HG03460 (cell line): Measurements from ENCODE around the gene ADAMTS17.

Experiments
- ATAC-seq: cut with Tn5 transposase; IDR thresholded peaks from one replicate; pipeline ENCODE4 v1.9.1; 2021; ENCODE audit not compliant: unreplicated experiment

The ADAMTS17 gene

DNA sequence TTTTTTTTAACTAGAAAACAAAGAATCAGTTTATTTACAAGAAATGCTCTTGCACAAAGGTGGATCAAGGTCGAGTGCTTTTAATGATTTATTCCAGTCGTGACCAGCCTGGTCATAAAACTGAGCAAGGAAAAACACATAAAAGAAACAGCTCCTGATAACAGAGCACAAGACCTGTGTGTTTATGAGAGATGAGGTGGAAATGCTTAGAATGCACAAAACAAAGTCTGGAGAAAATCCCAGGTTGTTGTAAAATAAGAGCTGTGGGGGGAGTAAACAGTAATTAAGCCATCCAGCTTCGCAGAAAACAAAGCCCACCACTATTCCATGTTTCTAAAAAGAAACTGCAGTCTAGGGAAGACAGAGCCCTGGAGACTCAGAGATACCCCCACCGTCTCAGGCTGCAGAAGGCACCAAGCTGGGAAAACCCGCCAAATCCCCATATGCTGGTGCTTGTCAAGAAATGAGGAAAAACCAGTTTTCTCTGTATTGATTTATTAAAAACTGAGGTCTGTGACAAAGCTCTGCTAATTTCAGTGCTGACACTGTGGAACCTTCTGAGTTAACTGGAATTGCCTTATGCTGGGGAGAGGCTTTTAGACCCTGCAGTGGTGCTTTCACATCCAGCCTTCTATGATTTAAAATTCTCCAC is 139.3 kb downstream of the ADAMTS17 start:
- ATAC-seq: no peak

DNA sequence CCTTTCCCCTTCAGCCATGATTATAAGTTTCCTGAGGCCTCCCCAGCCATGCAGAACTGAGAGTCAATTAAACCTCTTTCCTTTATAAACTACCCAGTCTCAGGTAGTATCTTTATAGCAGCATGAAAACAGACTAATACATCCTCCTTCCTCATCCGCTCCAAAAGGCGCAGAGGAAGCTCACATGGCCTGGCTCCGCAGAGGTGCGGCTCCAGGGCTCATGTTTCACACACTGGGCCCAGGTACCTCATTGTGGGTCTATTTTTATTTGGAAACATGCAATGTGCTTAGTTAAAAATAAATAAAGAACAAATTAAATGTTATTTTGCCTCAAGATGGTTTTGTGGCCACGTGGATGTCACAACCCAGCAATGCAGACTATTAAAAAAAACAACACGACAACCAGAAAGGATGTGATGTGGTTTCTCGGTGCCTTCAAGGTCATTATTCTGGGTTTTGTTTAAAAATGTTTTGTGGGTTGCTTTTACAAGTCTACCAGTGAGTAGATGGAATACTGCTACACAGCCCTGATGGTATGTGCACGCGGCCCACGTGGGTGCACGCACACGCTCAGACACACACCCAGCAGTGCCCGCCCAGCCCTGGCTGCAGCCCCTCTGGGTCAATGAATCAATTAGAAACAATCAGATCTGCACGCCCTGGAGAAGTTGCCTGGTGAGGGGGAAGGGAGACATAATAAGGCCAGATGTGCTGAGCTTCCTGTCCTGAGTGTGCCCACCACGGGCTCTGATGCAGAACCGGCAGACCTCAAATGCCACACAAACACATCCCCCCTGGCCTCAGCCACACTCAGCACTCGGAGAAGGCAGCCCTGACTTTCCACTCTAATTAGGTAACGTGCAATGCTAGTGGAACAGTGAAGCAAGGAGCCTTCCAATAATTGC is 140.1 kb downstream of the ADAMTS17 start:
- no peak for ATAC-seq

DNA sequence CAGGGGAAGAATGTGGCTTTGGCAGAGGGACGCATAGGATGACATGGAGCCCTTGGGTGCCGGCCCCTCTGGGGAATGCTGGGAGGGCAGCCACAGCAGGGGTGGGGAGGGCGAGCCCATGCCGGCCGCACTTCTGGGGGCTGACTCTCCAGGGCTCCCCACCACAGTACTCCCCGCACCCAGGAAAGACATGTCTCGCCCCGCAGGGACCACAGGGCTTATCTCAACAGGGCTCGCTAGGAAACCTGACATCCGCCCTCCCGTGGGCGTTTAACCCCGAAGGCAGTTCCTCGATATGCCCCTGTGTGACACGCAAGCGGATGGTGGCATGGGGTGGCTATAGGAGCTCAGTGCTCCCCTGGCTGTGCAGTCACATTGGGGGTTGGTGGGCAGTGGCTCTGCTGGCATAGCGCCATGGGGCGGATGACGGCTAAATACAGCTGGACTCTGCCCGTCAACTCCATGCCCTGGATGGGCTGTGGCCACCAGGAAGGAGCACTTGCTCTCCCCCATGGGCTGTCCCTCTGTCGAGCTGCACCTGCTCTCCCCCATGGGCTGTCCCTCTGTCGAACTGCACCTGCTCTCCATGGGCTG is 141.4 kb downstream of the ADAMTS17 start:
- ATAC-seq: no peak

DNA sequence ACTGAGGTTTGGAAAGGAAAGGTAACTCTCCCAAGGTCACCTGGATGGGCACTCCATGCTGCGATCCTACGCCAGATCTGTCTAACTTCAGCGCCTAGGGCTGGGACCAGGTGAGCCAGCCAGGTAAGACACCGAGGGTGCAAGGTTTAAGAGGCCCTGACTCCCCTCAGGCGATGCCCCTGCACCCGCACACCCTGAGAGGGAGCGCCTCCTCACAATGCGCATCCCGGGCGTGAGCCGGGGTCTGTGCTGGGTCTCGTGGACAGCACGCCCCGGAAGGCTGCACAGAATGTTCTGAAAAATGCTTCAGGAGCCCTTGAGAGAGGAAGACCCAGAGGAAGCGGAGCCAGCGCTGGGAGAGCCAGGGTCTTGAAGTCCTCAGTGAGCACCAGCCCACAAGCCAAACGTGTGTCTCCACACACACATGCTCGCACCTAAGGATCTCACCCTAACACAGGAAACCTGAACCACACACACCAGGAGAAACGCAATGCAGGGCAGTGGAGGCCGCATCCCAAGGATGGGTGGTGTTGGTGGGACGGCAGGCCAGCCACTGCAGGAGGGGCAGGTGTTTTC is 142.0 kb downstream of the ADAMTS17 start:
- no peak for ATAC-seq

DNA sequence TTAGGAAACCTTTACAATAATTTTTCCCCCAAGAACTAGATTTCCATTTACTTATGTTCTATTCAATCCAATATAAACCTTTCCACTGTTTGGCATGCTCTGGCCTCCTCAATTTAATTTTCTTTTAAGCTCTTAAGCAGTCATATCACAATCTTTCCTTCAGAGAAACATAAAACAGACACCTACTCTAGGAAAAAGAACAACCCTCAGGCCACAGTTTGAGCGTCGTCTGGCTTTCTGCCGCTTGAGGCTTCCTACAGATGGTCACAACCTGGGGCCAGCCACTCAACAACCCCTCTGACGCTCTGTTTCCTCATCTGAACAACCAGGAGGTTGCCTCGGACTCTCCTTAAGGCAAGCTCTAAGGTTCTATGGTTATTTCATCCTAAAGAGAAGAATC is 143.3 kb downstream of the ADAMTS17 start:
- no peak for ATAC-seq

DNA sequence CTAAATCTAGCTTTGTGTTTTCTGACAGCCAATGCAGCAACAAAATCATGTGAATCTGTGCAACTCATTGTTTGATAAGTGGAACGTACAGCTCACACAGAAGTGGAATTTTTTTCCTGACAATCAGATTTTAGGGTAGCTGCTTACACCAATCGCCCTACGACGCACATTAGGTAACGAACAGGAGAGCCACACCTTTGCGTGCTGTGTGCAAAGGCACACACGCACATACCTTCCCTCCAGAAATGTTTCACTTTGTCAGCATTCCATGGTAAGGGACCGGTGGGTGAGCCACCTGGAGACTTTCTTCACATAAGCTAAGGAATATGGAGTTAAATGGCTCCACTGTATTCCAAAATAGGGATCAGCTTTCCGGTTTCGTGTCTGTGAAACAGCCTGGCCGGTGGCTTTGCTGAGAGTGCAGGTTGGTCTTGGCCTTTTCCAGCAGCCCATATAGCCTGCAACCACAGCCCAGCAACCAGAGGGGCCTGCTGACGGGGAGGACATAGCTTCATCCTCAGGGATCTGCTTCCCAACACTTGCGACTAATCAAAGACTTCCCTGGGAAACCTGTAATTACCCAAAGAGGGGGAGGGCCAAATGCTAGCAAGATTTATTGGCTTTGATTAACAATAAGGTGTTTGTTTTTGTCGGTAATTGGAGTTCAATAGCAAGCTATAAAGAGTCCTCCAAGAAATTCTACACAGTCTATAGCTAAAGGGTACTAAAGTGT is 145.3 kb downstream of the ADAMTS17 start:
- no peak for ATAC-seq

DNA sequence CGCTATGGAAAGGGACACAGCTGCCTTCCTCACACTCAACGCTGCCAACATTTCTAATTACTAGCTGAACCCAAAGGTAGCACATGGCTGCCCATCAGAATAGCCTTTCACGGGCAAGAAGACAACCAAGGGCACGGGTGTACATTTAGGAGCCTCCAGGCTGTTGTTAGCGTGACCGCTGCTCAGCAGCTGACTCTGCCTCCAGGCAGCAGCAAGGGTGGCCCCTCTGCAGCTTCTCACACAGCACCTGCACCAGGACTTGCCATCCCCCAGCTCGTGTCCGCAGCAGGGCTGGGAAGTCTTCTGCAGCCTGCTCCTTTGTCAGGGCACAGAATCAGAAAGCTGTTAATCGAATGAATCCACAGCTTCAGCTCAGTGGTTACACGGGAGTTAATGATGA is 146.8 kb downstream of the ADAMTS17 start:
- ATAC-seq: no peak

DNA sequence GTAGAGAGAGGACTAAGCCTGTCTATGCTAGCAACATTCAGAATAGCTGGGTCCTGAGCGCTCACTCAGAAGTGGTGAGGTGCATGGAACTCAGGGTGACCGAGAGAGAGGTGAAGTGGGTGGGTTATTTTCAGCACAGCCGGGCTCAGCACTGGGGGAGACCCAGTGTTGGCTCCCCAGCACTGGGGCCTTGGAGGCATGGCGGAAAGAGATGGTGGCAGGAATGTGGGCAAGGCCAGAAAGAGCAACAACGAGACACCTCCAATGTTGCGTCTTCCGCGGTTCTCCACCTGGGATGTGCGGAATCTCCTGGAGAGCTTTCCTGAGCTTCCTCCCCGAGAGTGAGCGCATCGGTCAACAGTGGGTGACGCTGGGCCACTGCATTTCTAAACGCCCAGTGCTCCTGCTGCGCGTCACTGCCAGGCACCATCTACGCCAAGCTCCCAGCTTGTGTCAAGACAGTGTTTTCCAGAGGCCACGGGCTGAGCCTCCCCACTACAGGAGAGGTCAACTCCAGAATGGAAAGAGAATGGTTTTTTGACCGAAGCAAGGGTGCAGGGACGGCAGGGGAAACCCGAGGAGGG is 148.4 kb downstream of the ADAMTS17 start:
- ATAC-seq: no peak

DNA sequence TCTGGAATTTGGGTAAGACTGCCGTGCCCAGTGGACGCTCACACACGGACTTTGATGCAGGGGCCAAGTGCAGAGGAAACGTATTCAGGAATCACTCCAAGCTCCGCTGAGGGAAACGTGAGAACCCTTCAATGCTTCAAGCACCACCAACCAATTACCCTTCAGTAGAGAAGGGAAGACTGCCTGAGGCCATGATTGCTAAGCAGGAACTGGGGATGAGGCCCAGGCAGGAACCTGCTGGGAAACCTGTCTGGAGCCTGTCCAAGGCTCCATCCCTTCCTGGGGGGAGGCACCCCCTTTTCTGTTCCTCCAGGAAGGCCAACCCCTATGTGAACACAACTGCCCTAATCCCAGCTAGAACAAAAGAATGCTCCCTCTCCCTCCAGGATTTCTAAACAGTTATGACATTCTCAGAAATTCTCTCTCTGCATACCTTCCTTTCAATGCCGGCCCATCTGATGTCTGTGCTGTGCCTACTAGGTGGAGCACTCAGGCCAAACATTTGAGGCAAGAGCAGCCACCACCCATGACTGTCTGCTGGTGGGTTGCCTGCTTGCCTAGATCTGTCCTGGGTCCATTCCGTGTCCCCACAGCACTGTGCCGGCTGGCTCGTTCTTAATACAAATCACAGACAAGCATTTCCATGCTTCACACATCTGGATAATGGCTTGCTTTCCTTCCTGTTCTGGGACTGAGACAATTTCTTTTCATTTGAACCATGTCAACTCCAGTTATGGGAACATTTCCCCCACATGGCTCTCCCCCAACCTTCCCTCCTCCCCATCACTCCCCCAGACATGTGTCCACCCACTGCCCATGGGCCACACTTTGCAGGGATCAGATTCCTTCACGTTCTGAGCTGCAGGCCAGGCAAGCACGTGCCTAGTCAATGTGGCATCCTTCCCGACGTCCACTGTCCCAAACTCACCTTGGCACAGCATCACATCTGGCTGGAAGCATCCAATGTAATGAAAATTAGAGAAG is 149.4 kb downstream of the ADAMTS17 start:
- ATAC-seq: no peak

DNA sequence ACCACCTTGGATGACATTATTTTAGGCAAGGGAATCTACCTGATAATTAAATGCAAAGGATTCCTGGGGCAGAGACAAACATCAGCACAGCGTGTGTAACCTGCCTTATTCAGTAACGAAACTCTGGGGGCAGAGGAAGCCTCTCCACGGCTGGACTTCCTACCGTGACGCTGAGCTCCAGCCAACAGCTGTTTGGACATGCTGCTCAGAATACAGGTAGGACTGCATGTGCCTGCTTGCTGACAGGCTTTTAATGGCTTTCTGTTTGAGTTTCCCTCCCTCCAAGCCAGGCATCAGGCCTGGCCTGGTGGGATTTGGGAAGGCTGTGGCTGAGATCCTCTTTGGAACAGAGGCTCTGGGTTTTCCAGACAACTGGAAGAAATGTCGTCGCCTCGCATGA is 150.6 kb downstream of the ADAMTS17 start:
- ATAC-seq: no peak

DNA sequence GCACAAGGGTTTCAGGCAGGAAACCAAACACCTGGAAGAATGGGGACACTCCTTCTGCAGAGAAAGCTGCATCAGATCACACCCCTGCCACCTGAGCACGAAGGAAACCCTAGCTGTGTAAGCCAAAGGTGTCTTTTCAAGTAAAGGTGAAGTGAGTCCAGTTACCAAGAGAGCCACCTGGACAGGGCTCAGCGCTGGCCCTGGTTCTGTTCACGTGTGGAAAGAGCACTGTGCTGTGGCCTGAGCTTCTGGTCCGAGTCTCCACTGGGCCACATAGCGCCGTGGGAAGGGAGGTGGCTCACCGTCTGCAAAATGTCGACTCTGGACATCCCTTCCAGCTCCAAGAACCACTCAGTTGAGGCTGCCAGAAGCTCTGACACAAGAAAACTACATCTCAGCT is 151.1 kb downstream of the ADAMTS17 start:
- ATAC-seq: no peak

DNA sequence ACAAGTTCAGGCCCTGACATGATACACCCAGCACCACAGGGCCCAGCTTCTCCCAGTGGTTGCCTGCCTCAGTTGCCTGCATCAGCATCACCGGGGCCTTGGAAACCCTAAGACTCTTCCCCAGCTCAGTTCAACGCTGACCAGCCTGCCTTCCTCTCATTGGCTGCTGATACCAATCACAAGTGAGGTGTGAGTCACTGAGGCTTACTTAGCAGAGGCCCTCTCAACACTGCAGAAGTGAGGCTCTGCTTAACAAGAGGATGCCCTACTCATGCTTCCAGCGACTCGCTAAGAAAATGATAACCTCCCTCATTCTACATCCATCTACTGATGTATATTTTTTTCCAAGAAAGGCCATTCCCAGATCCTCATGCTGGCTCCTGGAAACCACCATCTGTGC is 151.9 kb downstream of the ADAMTS17 start:
- no peak for ATAC-seq

DNA sequence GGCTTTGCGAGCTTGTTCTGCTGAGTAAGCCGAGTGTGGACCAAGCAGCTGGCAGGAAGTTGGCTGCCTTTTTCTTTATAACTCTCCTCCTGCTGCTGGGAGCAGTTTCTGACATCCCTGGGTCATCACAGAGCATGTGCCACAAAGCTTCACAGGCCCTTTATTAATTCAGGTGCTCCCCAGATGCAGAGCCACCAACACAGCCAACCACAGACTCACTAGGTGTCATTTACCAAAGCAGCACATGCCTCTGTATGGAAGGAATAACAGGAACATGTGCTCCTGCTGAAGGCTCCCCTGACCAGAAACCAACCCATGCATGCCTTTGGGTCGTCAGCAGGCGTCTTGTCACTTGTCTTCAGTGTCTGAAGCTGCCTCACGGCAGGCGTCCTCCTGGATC is 152.5 kb downstream of the ADAMTS17 start:
- no peak for ATAC-seq

DNA sequence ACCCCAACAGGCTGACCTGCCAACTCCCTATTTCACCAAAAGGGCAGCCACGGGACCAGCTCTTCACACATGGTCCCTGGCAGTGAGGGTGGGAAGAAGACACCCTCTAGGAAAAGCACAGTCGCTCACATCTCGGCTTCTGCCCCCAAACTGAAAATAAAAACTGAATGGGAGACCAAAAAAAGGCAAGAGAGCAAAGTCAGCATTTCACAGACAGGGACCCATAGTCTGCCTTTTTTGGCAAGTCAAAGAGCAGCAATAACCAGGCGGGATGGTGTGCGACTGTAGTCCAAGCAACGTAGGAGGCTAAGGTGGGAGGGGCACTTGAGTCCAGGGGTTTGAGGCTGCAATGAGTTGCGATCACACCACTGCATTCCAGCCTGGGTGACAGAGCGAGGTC is 154.1 kb downstream of the ADAMTS17 start:
- ATAC-seq: no peak

DNA sequence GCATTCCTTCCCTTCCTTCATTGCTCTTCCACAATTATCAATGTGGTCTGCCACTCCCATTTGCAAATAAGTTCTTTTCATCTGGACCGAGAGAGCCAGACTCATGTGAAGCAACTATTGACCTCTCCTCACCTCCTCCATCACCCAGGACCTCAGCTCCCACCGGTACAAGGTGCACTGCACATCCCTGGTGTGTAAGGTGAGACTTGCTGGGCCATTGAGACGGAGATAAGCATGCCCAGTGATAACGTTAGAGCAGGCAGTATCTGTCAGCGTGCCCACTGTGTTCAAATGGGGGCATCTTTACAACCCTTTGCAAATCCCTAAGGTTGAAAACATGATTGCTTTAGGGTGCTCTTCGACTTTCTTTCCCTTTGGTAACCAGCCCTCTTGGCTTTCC is 154.8 kb downstream of the ADAMTS17 start:
- ATAC-seq: no peak

DNA sequence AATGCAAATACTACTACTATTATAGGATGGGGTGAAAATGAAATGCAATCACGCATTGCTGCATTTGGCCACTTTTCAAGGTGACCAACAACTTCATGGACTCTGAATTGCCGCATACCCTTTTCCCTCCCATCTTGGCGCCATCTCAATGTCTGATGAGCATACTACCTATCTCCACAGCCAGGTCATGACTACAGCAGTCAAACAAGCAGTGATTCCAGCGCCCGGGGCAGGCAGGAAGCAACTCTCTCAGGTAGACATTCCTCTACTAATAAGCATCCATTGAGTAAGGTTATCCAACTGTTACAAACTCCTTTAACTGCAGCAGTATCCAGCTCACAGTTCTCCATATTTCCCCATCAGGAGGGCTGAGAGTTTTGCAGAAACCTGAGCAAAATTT is 155.4 kb downstream of the ADAMTS17 start:
- ATAC-seq: no peak

DNA sequence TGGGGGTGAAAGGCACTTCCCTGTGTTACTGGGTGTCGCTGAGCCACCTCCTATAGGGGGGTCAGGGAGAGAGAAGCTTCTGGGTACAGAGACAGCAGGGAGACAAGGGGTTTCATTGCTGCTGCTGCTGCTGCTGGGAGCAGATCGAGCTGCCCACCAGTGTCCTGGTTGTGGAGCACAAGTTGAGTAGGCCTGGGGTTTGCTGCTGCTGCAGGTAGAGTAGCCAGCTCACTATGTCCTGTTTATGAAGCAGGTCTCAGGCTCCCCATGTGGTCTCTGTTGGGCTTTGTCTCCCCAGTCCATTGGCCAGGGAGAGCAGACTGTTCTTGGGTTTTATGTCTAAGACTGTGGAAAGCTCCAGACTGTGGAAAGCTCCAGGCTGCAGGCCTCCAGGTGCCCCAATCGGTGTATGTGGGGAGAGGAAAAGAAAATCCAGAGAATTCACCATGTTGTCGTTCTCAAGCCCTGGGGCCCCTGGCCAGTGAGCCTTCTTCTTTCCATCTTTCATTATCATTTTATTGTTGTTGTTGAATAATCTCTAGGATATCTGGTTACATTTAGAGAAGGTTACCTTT is 157.8 kb downstream of the ADAMTS17 start:
- ATAC-seq: no peak

DNA sequence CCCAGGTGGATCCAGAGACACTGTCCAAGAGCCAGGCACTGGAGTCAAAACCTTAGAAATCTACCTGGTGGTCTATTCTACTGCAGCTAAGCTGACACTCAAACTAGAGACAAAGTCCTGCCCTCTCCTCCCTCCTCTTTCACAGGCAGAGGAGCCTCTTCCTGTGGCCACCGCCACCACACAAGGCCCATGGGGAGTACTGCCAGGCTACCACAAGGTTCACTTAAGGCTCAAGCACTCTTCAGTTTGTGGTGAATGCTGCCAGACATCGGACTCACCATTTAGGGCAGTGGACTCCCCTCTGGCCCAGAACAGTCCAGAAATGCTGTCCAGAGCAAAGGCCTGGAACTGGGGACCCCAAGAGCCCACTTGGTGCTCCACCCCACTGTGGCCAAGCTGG is 160.9 kb downstream of the ADAMTS17 start:
- ATAC-seq: no peak

DNA sequence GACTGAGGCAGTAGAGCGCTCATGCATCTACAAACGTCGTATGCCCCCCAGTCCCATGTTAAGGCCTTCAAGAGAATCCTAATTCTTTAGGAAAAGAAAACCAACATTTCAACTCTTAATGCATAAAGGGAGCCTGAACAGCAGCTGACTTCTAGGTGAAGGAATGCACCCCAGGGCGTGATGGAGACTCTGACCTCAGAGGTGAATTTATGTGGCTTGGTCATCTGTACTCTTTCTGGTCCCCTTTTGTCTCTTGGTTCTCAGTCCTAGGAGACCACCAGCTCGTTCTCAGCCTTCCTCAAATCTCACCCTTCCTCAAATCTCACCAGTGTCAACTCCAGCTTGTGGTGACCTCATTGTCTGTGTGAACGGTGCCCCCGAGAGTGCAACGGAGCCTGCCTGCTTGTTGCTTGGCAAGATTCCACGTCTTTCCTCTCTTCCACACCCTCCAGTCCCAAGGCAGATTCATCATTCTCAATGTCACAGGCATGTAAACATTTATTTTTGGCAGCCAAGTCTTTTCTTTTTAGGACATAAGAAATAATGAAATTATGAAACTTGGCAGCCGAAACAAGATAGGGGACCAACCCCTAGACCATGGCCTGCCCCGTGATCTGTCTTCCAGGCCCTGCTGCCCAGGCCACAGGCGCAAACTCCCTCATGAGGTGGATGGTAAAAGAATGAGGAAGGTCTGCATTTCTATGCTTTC is 166.2 kb downstream of the ADAMTS17 start:
- ATAC-seq: no peak
